GM12878 (cell line): Measurements from ENCODE around the gene ABCA13. TPM values are rescaled to one million over a fixed set of nuclear protein-coding genes. Genes with fewer than 3 reads are reported as not detected.

Experiments used
- ATAC-seq: fragments of 200-7000 bp; cut with Tn5 transposase; 3 replicates; pipeline ENCODE4 v1.9.1; 2020; ENCODE audit warnings: mild to moderate bottlenecking, moderate library complexity
- BruUV-seq: library from RNA; stranded (reverse); fragments of 400-500 nt; replicated peaks from 2 replicates; lab custom pipeline; 2021; lab: Mats Ljungman, UMichigan
- CTCF ChIA-PET: fragments of 300-600 bp; sonication (Branson Sonifier 250); formaldehyde crosslinking; extraction: SDS; loops from one replicate; lab custom pipeline; 2021; ENCODE audit warnings: inconsistent platforms; lab: Yijun Ruan, JAX
- POLR2A ChIA-PET: fragments of 350-600 bp; formaldehyde crosslinking; extraction: SDS; loops from one replicate; lab custom pipeline; 2021; ENCODE audit warnings: inconsistent platforms; lab: Charles Lee
- RAD21 ChIA-PET: fragments of 300-600 bp; sonication (Branson Sonifier 250); formaldehyde crosslinking; loops from one replicate; lab custom pipeline; 2023; ENCODE audit warnings: antibody characterized with exemption; ENCODE audit not compliant: unreplicated experiment; lab: Charles Lee
- SMC1A ChIA-PET: fragments of 300-600 bp; sonication (Branson Sonifier 250); formaldehyde crosslinking; loops from one replicate; lab custom pipeline; 2023; ENCODE audit not compliant: unreplicated experiment, uncharacterized antibody; lab: Charles Lee
- DNase-seq: peaks from one replicate; pipeline ENCODE4 v3.0.0-alpha.2; 2011; ENCODE audit warnings: low read depth, low spot score
- FAIRE-seq: peaks from 3 replicates; lab custom pipeline; 2011; peaks lifted over from hg19 to GRCh38; lab: Jason Lieb, UNC
- H2AFZ ChIP-seq: 2 replicates; pipeline ENCODE4 v1.6.0; 2011; ENCODE audit warnings: low read depth, low read length, control low read depth; ENCODE audit not compliant: control insufficient read depth
- H3K27ac ChIP-seq: 2 replicates; pipeline ENCODE4 v1.5.1; 2011; ENCODE audit warnings: control low read depth; ENCODE audit not compliant: control insufficient read depth, insufficient read depth
- H3K27me3 ChIP-seq, 2 experiments: replicated peaks in 1 of 2; 2 replicates each; pipeline versions ENCODE4 v1.6.0 to v1.6.1; 2011; ENCODE audit warnings: low read length in 1 of 2; ENCODE audit not compliant: control insufficient read depth in 2 of 2, insufficient read depth in 2 of 2
- H3K36me3 ChIP-seq, 2 experiments: 2 replicates each; pipeline ENCODE4 v1.5.1; 2011; ENCODE audit warnings: low read length in 1 of 2; ENCODE audit not compliant: control insufficient read depth in 2 of 2, insufficient read depth in 2 of 2
- H3K4me1 ChIP-seq: 2 replicates; pipeline ENCODE4 v1.6.1; 2011; ENCODE audit warnings: mild to moderate bottlenecking, low read length, moderate library complexity, mixed read lengths; ENCODE audit not compliant: control insufficient read depth, insufficient read depth
- H3K4me2 ChIP-seq: 2 replicates; pipeline ENCODE4 v1.6.0; 2011; ENCODE audit warnings: control low read depth; ENCODE audit not compliant: control insufficient read depth, insufficient read depth
- H3K4me3 ChIP-seq: fragments of 200-600 bp; sonication (generic); 2 replicates; pipeline ENCODE4 v1.5.1; 2016
- H3K79me2 ChIP-seq: 2 replicates; pipeline ENCODE4 v1.6.0; 2011; ENCODE audit warnings: low read length; ENCODE audit not compliant: control insufficient read depth, insufficient read depth
- H3K9ac ChIP-seq: 2 replicates; pipeline ENCODE4 v1.8.0; 2011; ENCODE audit warnings: low read length, control low read depth, mixed read lengths; ENCODE audit not compliant: control insufficient read depth, insufficient read depth
- H3K9me3 ChIP-seq: replicated peaks from 3 replicates; pipeline ENCODE4 v1.5.1; 2011; ENCODE audit warnings: mild to moderate bottlenecking, low read length; ENCODE audit not compliant: control insufficient read depth, insufficient read depth
- H4K20me1 ChIP-seq: 2 replicates; pipeline ENCODE4 v1.6.0; 2011; ENCODE audit not compliant: control insufficient read depth, insufficient read depth
- KAT2A ChIP-seq: conservative IDR thresholded peaks from 2 replicates; pipeline ENCODE4 v1.6.1; 2011; ENCODE audit warnings: low read depth, low read length; ENCODE audit not compliant: control insufficient read depth
- MTA3 ChIP-seq: IDR thresholded peaks from 2 replicates; pipeline ENCODE4 v1.6.1; 2012; ENCODE audit warnings: low read length, inconsistent platforms, borderline replicate concordance
- SIX5 ChIP-seq: IDR thresholded peaks from 2 replicates; pipeline ENCODE4 v1.6.1; 2011; ENCODE audit warnings: mild to moderate bottlenecking, low read depth, low read length, moderate library complexity; ENCODE audit not compliant: severe bottlenecking
- SMC3 ChIP-seq: IDR thresholded peaks from 2 replicates; pipeline ENCODE4 v1.6.1; 2011; ENCODE audit warnings: low read length, improper control_type of control experiment, borderline replicate concordance
- STAT1 ChIP-seq: fragments of 450-650 bp; conservative IDR thresholded peaks from 2 replicates; pipeline ENCODE4 v1.6.1; 2014; ENCODE audit warnings: antibody characterized with exemption, mild to moderate bottlenecking
- TCF3 ChIP-seq: IDR thresholded peaks from 2 replicates; pipeline ENCODE4 v1.6.1; 2012; ENCODE audit warnings: low read depth, mild to moderate bottlenecking, low read length, borderline replicate concordance; ENCODE audit not compliant: insufficient read depth
- whole genome bisulfite sequencing: methylation state at CpG from one replicate; pipeline ENCODE4 v1.1.6; 2016; ENCODE audit warnings: low lambda C conversion rate; ENCODE audit not compliant: insufficient replicate concordance, insufficient coverage; ENCODE audit errors: missing lambda C conversion rate; 5-methylcytosine and 5-hydroxymethylcytosine counted together
- in situ Hi-C: fragments of 300-500 bp; cut with MboI; formaldehyde crosslinking; loops from 9 replicates; pipeline ENCODE4 v1.14.3; 2018; ENCODE audit warnings: mixed read lengths
- intact Hi-C: fragments of 100-400 bp; cut with micrococcal nuclease; formaldehyde crosslinking; loops from one replicate; pipeline ENCODE4 v1.14.2; 2022; ENCODE audit not compliant: unreplicated experiment
- polyA plus RNA-seq, 11 experiments: library from polyadenylated mRNA; depleted of rRNA in 4 of 11; unstranded in 6 of 11; stranded (reverse) in 5 of 11; fragments of >200 nt; fragmentation: Nextera tagmentation in 4 of 11; fragmentation: Illumina TruSeq in 1 of 11; extraction: Ambion mirVana in 4 of 11; extraction: Trizol in 1 of 11; gene quantifications; 1 replicate in 1 of 11; 2 replicates in 10 of 11; pipeline versions ENCODE4 v1.2.1 to v1.2.3, GENCODE V29; 2011 to 2016; ENCODE audit warnings: inconsistent platforms in 2 of 11, missing spikeins in 2 of 11, low read depth in 1 of 11
- total RNA-seq, 4 experiments: library from RNA; depleted of rRNA in 3 of 4; stranded (reverse); fragments of >200 nt in 3 of 4; fragmentation: Illumina TruSeq in 1 of 4; extraction: Trizol in 1 of 4; gene quantifications; 2 replicates each; pipeline versions ENCODE4 v1.2.1 to v1.2.3, GENCODE V29; 2013 to 2021
- TF ChIP-seq, protein P1 (sequence below): fragments of 450-650 bp; IDR thresholded peaks from 2 replicates; pipeline ENCODE4 v1.6.1; 2016; ENCODE audit warnings: mild to moderate bottlenecking, moderate library complexity, borderline replicate concordance
- TF ChIP-seq, protein P2 (sequence below): fragments of 450-650 bp; IDR thresholded peaks from 2 replicates; pipeline ENCODE4 v1.6.1; 2018; ENCODE audit warnings: mild to moderate bottlenecking, low read depth, moderate library complexity; ENCODE audit not compliant: partially characterized antibody
- TF ChIP-seq, protein P3 (sequence below): IDR thresholded peaks from 2 replicates; pipeline ENCODE4 v1.6.1; 2012; ENCODE audit warnings: low read length, inconsistent platforms
- TF ChIP-seq, protein P4 (sequence below): fragments of 450-650 bp; IDR thresholded peaks from 2 replicates; pipeline ENCODE4 v1.6.1; 2017; ENCODE audit warnings: mild to moderate bottlenecking, low read depth, inconsistent platforms; ENCODE audit not compliant: poor library complexity, severe bottlenecking

ABCA13 gene
- total and polyA plus RNA-seq, 10 of the 15 experiments (the other 5 are each of a cell fraction or from before 2014, with no cell fraction given): under 0.01 to 0.98 (median 0.04) TPM; not detected in 2

DNA sequence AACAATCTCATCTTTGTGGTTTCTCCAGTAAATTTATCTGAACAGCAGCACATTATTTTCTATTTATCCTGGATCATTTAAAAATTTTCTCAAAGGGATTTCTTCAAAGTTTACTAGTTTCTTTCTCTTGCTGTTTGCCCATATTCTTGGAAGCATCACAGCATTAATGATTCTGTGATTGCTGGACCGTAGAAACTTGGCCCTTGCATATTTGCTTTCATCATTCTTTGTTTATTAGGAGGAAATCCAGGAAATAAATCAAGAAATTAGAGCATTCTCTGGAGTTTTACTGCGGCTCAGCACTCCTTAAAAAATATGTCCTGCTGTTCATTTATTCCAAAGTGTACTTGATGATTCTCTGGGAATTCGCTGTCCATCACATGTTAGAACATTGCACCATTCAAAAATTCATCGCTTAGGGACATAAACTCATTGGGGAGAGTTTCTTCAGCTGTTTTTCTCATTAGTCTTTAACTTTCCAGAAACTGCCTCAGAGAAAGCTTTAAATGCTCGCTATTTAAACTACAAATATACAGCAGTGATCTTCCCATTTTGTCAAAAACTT is 489.1 kb downstream of the ABCA13 start:
- FAIRE-seq (no peak), DNase-seq (no peak), ATAC-seq (no peak)
- 14% methylated on average over 5 of the region's 5 CpGs for WGBS
- Histone ChIP-seq H3K9me3 (no peaks in the 10 kb centered on the region), H3K4me1 (no peaks in the 10 kb centered on the region), H2AFZ (no peak overlapping the region), H3K27me3 (no peaks in the 10 kb centered on the region), H4K20me1 (no peaks in the 10 kb centered on the region), H3K4me2 (no peak overlapping the region), H3K36me3 (no peaks in the 10 kb centered on the region), H3K9ac (no peak overlapping the region), H3K4me3 (no peak overlapping the region), H3K79me2 (no peaks in the 10 kb centered on the region), H3K27ac (no peak overlapping the region)
- TF ChIP-seq SMC3: no peak
- TF ChIP-seq, protein P1, sequence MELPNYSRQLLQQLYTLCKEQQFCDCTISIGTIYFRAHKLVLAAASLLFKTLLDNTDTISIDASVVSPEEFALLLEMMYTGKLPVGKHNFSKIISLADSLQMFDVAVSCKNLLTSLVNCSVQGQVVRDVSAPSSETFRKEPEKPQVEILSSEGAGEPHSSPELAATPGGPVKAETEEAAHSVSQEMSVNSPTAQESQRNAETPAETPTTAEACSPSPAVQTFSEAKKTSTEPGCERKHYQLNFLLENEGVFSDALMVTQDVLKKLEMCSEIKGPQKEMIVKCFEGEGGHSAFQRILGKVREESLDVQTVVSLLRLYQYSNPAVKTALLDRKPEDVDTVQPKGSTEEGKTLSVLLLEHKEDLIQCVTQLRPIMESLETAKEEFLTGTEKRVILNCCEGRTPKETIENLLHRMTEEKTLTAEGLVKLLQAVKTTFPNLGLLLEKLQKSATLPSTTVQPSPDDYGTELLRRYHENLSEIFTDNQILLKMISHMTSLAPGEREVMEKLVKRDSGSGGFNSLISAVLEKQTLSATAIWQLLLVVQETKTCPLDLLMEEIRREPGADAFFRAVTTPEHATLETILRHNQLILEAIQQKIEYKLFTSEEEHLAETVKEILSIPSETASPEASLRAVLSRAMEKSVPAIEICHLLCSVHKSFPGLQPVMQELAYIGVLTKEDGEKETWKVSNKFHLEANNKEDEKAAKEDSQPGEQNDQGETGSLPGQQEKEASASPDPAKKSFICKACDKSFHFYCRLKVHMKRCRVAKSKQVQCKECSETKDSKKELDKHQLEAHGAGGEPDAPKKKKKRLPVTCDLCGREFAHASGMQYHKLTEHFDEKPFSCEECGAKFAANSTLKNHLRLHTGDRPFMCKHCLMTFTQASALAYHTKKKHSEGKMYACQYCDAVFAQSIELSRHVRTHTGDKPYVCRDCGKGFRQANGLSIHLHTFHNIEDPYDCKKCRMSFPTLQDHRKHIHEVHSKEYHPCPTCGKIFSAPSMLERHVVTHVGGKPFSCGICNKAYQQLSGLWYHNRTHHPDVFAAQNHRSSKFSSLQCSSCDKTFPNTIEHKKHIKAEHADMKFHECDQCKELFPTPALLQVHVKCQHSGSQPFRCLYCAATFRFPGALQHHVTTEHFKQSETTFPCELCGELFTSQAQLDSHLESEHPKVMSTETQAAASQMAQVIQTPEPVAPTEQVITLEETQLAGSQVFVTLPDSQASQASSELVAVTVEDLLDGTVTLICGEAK: no peak
- no peak for TF ChIP-seq TCF3
- no peak for TF ChIP-seq MTA3
- TF ChIP-seq, protein P2, sequence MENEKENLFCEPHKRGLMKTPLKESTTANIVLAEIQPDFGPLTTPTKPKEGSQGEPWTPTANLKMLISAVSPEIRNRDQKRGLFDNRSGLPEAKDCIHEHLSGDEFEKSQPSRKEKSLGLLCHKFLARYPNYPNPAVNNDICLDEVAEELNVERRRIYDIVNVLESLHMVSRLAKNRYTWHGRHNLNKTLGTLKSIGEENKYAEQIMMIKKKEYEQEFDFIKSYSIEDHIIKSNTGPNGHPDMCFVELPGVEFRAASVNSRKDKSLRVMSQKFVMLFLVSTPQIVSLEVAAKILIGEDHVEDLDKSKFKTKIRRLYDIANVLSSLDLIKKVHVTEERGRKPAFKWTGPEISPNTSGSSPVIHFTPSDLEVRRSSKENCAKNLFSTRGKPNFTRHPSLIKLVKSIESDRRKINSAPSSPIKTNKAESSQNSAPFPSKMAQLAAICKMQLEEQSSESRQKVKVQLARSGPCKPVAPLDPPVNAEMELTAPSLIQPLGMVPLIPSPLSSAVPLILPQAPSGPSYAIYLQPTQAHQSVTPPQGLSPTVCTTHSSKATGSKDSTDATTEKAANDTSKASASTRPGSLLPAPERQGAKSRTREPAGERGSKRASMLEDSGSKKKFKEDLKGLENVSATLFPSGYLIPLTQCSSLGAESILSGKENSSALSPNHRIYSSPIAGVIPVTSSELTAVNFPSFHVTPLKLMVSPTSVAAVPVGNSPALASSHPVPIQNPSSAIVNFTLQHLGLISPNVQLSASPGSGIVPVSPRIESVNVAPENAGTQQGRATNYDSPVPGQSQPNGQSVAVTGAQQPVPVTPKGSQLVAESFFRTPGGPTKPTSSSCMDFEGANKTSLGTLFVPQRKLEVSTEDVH: no peak
- no peak for TF ChIP-seq KAT2A
- no peak for TF ChIP-seq STAT1
- TF ChIP-seq, protein P3, sequence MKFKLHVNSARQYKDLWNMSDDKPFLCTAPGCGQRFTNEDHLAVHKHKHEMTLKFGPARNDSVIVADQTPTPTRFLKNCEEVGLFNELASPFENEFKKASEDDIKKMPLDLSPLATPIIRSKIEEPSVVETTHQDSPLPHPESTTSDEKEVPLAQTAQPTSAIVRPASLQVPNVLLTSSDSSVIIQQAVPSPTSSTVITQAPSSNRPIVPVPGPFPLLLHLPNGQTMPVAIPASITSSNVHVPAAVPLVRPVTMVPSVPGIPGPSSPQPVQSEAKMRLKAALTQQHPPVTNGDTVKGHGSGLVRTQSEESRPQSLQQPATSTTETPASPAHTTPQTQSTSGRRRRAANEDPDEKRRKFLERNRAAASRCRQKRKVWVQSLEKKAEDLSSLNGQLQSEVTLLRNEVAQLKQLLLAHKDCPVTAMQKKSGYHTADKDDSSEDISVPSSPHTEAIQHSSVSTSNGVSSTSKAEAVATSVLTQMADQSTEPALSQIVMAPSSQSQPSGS: no peak
- TF ChIP-seq, protein P4, sequence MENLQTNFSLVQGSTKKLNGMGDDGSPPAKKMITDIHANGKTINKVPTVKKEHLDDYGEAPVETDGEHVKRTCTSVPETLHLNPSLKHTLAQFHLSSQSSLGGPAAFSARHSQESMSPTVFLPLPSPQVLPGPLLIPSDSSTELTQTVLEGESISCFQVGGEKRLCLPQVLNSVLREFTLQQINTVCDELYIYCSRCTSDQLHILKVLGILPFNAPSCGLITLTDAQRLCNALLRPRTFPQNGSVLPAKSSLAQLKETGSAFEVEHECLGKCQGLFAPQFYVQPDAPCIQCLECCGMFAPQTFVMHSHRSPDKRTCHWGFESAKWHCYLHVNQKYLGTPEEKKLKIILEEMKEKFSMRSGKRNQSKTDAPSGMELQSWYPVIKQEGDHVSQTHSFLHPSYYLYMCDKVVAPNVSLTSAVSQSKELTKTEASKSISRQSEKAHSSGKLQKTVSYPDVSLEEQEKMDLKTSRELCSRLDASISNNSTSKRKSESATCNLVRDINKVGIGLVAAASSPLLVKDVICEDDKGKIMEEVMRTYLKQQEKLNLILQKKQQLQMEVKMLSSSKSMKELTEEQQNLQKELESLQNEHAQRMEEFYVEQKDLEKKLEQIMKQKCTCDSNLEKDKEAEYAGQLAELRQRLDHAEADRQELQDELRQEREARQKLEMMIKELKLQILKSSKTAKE: no peak
- TF ChIP-seq SIX5: no peak
- ChIA-PET RAD21 (no interaction called here), SMC1A (interaction anchor here (0.7 kb wide), 1 partner anchor 10 kb away, joined by 3 read pairs; no protein-coding TSS in a partner anchor), CTCF (no interaction called here), POLR2A (no interaction called here)
- intact Hi-C loops (no loop called here), in situ Hi-C loops (no loop called here)
- no TSS peak for BruUV-seq
